Parathyroid adenoma (tissue), 2 donors: ENCODE results near the gene RFLNA.

Source experiments
- H2AFZ ChIP-seq: fragments of 300-600 bp; sonication (generic); one replicate; pipeline ENCODE4 v1.7.0; 2017; ENCODE audit warnings: antibody characterized with exemption, mild to moderate bottlenecking
- H3K27ac ChIP-seq: fragments of 300-600 bp; sonication (generic); one replicate; pipeline ENCODE4 v1.7.0; 2017
- H3K27me3 ChIP-seq: fragments of 300-600 bp; sonication (generic); one replicate; pipeline ENCODE4 v1.7.0; 2017; ENCODE audit warnings: low read length; ENCODE audit not compliant: control insufficient read depth, insufficient read depth
- H3K36me3 ChIP-seq: fragments of 300-600 bp; sonication (generic); one replicate; pipeline ENCODE4 v1.7.0; 2017; ENCODE audit warnings: low read length; ENCODE audit not compliant: control insufficient read depth, insufficient read depth
- H3K4me1 ChIP-seq: fragments of 300-600 bp; sonication (generic); one replicate; pipeline ENCODE4 v1.7.0; 2017; ENCODE audit warnings: control low read depth
- H3K4me2 ChIP-seq: fragments of 300-600 bp; sonication (generic); one replicate; pipeline ENCODE4 v1.7.0; 2017; ENCODE audit warnings: low read length
- H3K4me3 ChIP-seq: fragments of 300-600 bp; sonication (generic); one replicate; pipeline ENCODE4 v1.7.0; 2017; ENCODE audit warnings: low read depth, low read length
- H3K79me2 ChIP-seq: fragments of 300-600 bp; sonication (generic); one replicate; pipeline ENCODE4 v1.7.0; 2017; ENCODE audit warnings: control low read depth
- H3K9ac ChIP-seq: fragments of 300-600 bp; sonication (generic); one replicate; pipeline ENCODE4 v1.7.0; 2017; ENCODE audit warnings: mild to moderate bottlenecking
- H3K9me3 ChIP-seq: fragments of 300-600 bp; sonication (generic); one replicate; pipeline ENCODE4 v1.7.0; 2017; ENCODE audit warnings: low read length; ENCODE audit not compliant: control insufficient read depth
- TF ChIP-seq, protein P1 (sequence below): fragments of 300-600 bp; sonication (generic); IDR thresholded peaks from one replicate; pipeline ENCODE4 v1.7.0; 2017; ENCODE audit warnings: antibody characterized with exemption, mild to moderate bottlenecking
- donor health status: primary hyperparathyroidism.

Gene RFLNA

DNA sequence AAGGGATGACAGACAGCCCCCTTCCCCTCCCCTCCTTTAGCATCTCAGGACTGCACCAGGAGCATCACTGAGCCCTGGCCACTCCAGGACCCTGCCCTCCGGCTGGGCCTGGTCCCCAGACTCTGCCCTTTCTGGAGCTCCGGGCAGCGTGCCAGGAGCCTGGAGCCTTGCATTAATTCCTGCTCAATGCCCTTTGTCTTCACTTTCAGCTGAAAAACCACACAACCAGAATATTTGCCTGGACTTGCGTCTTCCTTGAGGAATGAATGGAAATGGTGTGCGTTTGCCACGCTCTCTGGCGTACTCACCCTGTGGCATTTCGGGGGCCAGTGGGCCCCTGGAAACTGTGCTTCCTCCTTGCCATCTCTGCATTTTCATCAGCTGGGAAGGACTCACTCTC is 8.5 kb upstream of the RFLNA start:
- Histone ChIP-seq H3K27ac (no peak overlapping the region), H3K79me2 (no peaks in the 10 kb centered on the region), H3K4me1 (no peaks in the 10 kb centered on the region), H3K4me3 (no peak overlapping the region), H3K4me2 (no peak overlapping the region), H3K9ac (no peak overlapping the region), H3K27me3 (no peaks in the 10 kb centered on the region), H3K9me3 (no peaks in the 10 kb centered on the region), H3K36me3 (no peaks in the 10 kb centered on the region), H2AFZ (no peak overlapping the region)
- TF ChIP-seq, protein P1, sequence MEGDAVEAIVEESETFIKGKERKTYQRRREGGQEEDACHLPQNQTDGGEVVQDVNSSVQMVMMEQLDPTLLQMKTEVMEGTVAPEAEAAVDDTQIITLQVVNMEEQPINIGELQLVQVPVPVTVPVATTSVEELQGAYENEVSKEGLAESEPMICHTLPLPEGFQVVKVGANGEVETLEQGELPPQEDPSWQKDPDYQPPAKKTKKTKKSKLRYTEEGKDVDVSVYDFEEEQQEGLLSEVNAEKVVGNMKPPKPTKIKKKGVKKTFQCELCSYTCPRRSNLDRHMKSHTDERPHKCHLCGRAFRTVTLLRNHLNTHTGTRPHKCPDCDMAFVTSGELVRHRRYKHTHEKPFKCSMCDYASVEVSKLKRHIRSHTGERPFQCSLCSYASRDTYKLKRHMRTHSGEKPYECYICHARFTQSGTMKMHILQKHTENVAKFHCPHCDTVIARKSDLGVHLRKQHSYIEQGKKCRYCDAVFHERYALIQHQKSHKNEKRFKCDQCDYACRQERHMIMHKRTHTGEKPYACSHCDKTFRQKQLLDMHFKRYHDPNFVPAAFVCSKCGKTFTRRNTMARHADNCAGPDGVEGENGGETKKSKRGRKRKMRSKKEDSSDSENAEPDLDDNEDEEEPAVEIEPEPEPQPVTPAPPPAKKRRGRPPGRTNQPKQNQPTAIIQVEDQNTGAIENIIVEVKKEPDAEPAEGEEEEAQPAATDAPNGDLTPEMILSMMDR = no peak

DNA sequence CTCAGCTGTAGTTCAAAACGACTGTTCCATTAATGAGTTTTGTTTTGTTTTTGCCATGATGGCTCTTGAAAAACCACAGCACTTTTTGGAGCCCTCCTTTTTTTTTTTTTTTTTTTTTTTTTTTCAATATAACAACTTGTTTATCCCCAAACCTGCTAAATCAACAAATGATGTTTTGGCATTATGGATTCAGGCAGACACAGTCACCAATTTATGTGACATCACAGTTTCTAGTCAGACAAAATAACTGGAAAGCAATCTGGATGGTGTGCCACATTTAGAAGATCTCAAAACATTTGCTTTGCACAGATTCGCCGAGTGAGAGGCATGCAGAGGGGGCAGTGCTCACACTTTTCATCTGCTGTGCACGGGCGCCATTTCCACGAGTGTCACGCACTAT is 7.9 kb upstream of the RFLNA start:
- H3K36me3 ChIP-seq = no peaks in the 10 kb centered on the region
- no peaks in the 10 kb centered on the region for H3K27me3 ChIP-seq
- no peak overlapping the region for H2AFZ ChIP-seq
- H3K27ac ChIP-seq = no peak overlapping the region
- no peaks in the 10 kb centered on the region for H3K79me2 ChIP-seq
- no peaks in the 10 kb centered on the region for H3K4me1 ChIP-seq
- H3K9me3 ChIP-seq = no peaks in the 10 kb centered on the region
- no peak overlapping the region for H3K4me2 ChIP-seq
- no peak overlapping the region for H3K4me3 ChIP-seq
- TF ChIP-seq, protein P1 = no peak
- no peak overlapping the region for H3K9ac ChIP-seq

DNA sequence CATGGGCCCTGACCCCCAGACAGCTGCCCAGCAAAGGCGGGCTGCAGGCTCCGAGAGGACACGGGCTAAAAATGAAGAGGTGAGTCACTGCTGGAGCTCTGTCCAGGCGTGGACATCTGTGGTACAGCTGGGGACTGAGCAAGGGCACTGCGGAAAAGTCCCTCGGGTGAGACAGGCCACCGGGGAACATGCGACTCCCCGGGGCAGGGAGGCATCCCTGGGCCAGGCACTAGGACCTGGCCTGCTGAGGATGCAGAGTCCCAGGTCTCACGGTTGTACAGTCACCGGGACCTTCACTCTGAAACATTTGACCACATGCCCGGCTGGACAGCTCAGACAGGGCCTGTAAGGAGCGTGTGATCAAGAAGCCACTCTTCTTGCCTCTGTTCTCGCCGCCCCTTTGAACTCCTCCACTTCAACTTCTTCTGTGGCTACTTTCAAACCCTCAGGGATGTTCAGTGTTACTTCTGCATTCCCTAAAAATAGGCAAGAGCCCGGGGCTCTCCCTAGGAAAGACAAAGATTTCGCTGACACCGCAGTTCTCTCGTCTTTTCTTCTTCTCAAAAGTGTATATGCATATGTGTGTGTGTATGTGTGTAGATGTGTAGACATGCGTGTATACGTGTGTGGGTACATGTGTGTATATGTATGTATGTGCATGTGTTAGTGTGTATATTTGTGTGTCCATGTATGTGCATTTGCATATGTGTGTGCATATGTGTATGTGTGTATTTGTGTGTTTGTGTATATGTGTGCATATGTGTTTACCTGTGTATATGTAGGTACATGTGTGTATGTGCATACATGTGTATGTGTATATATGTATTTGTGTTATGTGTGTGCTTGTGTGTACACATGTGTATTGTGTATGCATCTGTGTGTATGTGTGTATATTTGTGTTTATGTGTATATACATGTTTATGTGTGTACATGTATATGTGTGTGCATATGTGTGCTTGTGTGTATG is 5.0 kb upstream of the RFLNA start:
- no peaks in the 10 kb centered on the region for H3K4me1 ChIP-seq
- no peak overlapping the region for H3K4me3 ChIP-seq
- no peaks in the 10 kb centered on the region for H3K27me3 ChIP-seq
- no peaks in the 10 kb centered on the region for H3K36me3 ChIP-seq
- TF ChIP-seq, protein P1 = no peak
- no peak overlapping the region for H3K27ac ChIP-seq
- H3K9me3 ChIP-seq = no peaks in the 10 kb centered on the region
- H2AFZ ChIP-seq = no peak overlapping the region
- H3K79me2 ChIP-seq = no peaks in the 10 kb centered on the region
- H3K4me2 ChIP-seq = no peak overlapping the region
- no peak overlapping the region for H3K9ac ChIP-seq

GRCh38 chr12:124292385-124292784 is 2.5 kb upstream of the RFLNA start:
- no peaks in the 10 kb centered on the region for H3K9me3 ChIP-seq
- no peaks in the 10 kb centered on the region for H3K79me2 ChIP-seq
- H3K4me2 ChIP-seq = no peak overlapping the region
- no peak overlapping the region for H2AFZ ChIP-seq
- H3K4me3 ChIP-seq = no peak overlapping the region
- H3K27me3 ChIP-seq = peaks cover 4% of the 10 kb centered on the region
- H3K4me1 ChIP-seq = no peaks in the 10 kb centered on the region
- no peaks in the 10 kb centered on the region for H3K36me3 ChIP-seq
- TF ChIP-seq, protein P1 = no peak
- no peak overlapping the region for H3K27ac ChIP-seq
- no peak overlapping the region for H3K9ac ChIP-seq
